Mucosa of descending colon (tissue), 3 donors: ENCODE data around the gene CDK17. TPM values are rescaled to one million over a fixed set of nuclear protein-coding genes. Genes with fewer than 3 reads are reported as not detected.
"Not testable (repeated sequence)": the region's sequence is repeated elsewhere in the genome, so short reads cannot be mapped to it uniquely, and the experiment has no call there.

Experiments
- ATAC-seq: fragments of 200-7000 bp; cut with Tn5 transposase; one replicate; pipeline ENCODE4 v1.9.1; 2020; ENCODE audit warnings: mild to moderate bottlenecking, moderate library complexity
- DNase-seq, 3 donors: peaks; one replicate each; pipeline ENCODE4 v3.0.0-alpha.2; 2020
- H3K36me3 ChIP-seq: fragments of 200-600 bp; one replicate; pipeline ENCODE4 v1.8.0; 2021; ENCODE audit warnings: low read depth, mild to moderate bottlenecking
- H3K4me1 ChIP-seq: fragments of 200-600 bp; one replicate; pipeline ENCODE4 v1.8.0; 2021; ENCODE audit warnings: low read depth, mild to moderate bottlenecking
- H3K4me3 ChIP-seq: fragments of 200-600 bp; one replicate; pipeline ENCODE4 v1.8.0; 2021; ENCODE audit warnings: mild to moderate bottlenecking
- H3K9me3 ChIP-seq: fragments of 200-600 bp; one replicate; pipeline ENCODE4 v1.8.0; 2021; ENCODE audit warnings: mild to moderate bottlenecking
- intact Hi-C, 2 donors: fragments of 100-400 bp; cut with DNase I in 1 of 2; cut with micrococcal nuclease in 1 of 2; formaldehyde crosslinking; loops; one replicate each; pipeline versions ENCODE4 v1.11.0 to v1.11.1; 2022; cut with DNase I, micrococcal nuclease
- total RNA-seq, 3 donors: library from RNA; stranded (reverse); fragmentation: NEBNext Ultra II Directional in 2 of 3; extraction: Animal tissue kit (Norgen Biotek cat#: 25700) in 2 of 3; gene quantifications; one replicate each; pipeline versions ENCODE4 v1.2.1 to v1.2.4, GENCODE V29; 2021 to 2023
- TF ChIP-seq, protein P1 (sequence below): fragments of 200-600 bp; IDR thresholded peaks from one replicate; pipeline ENCODE4 v1.8.0; 2022; ENCODE audit warnings: antibody characterized with exemption, mild to moderate bottlenecking
- donor health status: DM: no; HTN: no; CAD: no; lungs with moderate emphysema.
- donor health status: DM: no; HTN: no; CAD: no.
- donor health status: DM: no; HTN: yes; CAD: no.

CDK17 gene
- total RNA-seq, 3 donors from 2014 or later, result 19.5 to 43.5 (median 24.0) TPM

DNA sequence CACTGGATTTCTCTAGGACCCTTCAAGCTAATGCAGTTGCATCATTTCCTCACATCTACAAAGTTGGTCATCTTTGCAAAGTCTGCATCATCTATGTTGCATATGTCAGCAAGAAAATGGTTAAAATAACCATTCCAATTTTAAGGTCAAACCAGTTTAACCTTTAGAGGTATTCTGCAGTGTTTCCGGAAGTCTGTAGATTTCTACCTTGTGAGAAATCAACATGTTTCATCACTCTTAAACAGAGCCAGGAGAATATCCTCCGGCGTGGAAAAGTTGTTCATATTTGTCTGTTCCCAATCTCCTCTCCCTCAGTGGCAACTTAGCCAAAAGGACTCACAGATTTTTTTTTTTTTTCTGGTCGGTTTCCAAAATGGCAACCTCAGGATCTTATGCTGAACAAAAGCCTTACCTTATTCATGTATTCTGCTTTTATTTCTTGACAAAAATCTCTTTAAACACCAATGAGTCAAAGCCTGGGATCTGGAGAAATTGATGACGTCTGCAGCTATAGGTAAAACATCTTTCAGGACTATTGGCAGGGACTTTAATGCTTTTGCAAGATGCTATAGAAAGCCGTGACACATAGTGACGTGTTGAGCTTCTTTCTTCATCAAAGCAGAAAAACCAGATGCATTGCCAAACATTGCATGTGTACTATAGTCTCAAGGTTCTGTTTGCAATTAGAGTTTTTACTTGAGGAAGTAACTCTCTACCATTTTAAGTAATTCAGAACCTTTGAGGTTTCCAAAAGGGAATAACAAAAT lies 16.0 kb upstream of the CDK17 start:
- no peak overlapping the region for H3K4me3 ChIP-seq
- TF ChIP-seq, protein P1, sequence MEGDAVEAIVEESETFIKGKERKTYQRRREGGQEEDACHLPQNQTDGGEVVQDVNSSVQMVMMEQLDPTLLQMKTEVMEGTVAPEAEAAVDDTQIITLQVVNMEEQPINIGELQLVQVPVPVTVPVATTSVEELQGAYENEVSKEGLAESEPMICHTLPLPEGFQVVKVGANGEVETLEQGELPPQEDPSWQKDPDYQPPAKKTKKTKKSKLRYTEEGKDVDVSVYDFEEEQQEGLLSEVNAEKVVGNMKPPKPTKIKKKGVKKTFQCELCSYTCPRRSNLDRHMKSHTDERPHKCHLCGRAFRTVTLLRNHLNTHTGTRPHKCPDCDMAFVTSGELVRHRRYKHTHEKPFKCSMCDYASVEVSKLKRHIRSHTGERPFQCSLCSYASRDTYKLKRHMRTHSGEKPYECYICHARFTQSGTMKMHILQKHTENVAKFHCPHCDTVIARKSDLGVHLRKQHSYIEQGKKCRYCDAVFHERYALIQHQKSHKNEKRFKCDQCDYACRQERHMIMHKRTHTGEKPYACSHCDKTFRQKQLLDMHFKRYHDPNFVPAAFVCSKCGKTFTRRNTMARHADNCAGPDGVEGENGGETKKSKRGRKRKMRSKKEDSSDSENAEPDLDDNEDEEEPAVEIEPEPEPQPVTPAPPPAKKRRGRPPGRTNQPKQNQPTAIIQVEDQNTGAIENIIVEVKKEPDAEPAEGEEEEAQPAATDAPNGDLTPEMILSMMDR, result no peak
- H3K9me3 ChIP-seq, result no peaks in the 10 kb centered on the region
- intact Hi-C loops, result no loop called here
- DNase-seq (no peak), ATAC-seq (no peak)
- no peaks in the 10 kb centered on the region for H3K36me3 ChIP-seq
- no peaks in the 10 kb centered on the region for H3K4me1 ChIP-seq

DNA sequence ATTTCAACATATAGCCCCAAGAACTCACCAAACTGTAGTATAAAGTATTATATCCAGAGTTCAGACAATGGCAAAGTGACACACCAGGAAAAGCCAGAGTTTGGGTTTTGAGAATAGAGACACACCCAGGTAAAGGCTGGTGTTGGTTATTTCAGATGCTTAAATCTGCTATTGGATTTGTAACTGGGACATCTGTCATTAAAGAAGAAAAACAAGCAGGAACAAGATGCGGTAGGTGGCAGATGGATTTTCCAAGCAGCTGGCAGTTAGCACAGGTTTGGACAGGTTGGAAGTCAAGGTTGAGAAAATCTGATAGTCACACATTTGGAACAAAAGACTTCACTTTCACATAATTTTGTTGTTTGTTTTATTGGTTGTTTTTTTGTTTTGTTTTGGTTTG lies 14.4 kb upstream of the CDK17 start:
- intact Hi-C loops, result no loop called here
- DNase-seq, result no peak
- Histone ChIP-seq H3K4me1 (no peaks in the 10 kb centered on the region), H3K4me3 (no peak overlapping the region), H3K36me3 (no peaks in the 10 kb centered on the region), H3K9me3 (no peaks in the 10 kb centered on the region)
- no peak for ATAC-seq
- TF ChIP-seq, protein P1, result no peak

DNA sequence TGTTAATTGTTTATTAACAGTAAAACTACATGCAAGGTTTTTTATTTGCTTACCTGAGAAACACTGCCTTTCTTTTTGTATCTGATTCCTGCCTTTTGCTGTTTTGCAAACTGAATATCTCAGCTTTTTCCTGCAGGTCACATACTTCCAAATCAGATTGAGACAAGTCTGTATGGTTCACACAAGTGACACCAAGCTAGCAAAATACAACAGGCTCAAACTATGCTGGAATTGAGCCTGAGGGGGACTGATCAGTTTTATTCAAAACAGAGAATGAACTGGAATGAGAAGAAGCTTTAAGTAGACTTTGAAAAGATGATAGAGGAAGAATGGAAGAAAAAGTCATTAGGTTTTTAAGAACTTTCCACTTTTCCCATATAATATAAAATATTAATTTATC lies 12.2 kb upstream of the CDK17 start:
- TF ChIP-seq, protein P1, result no peak
- ATAC-seq (no peak), DNase-seq (no peak)
- intact Hi-C loops, result no loop called here
- H3K9me3 ChIP-seq, result no peaks in the 10 kb centered on the region
- H3K4me3 ChIP-seq, result no peak overlapping the region
- no peaks in the 10 kb centered on the region for H3K36me3 ChIP-seq
- no peaks in the 10 kb centered on the region for H3K4me1 ChIP-seq

DNA sequence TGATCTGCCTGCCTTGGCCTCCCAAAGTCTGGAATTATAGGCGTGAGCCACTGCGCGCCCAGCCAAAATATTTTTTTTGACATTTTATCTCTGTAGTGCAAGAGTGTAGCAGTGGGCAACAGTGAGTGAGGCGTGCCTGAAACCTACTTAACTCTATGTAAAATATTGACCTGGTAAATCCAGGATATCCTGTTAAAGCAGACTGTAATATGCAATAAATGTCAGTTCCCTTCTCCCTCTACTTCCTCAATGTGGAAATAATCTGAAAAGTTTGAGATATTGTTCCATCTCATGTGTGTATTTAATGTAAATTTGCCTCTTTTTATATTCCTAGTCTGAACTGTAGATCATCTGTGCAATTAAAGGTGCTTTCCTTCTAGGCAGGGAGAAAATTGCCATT lies 9.5 kb upstream of the CDK17 start:
- intact Hi-C loops, result no loop called here
- Histone ChIP-seq H3K4me3 (no peak overlapping the region), H3K4me1 (no peaks in the 10 kb centered on the region), H3K36me3 (no peaks in the 10 kb centered on the region), H3K9me3 (no peaks in the 10 kb centered on the region)
- ATAC-seq, result no peak
- TF ChIP-seq, protein P1, result no peak
- DNase-seq, result no peak

DNA sequence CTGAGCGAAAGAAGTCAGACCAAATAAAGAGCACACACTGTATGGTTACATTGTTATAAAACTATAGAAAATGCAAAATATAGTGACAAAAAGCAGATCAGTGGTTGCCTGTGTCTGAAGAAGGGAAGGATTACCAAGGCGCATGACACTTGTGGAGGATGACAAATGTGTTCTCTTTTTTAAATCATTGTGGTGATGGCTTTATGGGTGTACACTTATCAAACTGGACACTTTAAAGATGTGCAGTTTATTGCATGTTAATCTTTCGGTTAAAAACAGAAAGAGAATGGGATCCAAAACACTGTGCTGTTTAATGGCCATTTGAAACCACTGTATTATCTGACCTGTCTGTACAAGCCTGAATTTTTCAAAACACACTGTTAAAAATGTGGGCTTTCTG lies 8.8 kb upstream of the CDK17 start:
- Histone ChIP-seq H3K4me3 (no peak overlapping the region), H3K4me1 (no peaks in the 10 kb centered on the region), H3K36me3 (no peaks in the 10 kb centered on the region), H3K9me3 (no peaks in the 10 kb centered on the region)
- no peak for DNase-seq
- intact Hi-C loops, result no loop called here
- ATAC-seq, result no peak
- TF ChIP-seq, protein P1, result no peak

DNA sequence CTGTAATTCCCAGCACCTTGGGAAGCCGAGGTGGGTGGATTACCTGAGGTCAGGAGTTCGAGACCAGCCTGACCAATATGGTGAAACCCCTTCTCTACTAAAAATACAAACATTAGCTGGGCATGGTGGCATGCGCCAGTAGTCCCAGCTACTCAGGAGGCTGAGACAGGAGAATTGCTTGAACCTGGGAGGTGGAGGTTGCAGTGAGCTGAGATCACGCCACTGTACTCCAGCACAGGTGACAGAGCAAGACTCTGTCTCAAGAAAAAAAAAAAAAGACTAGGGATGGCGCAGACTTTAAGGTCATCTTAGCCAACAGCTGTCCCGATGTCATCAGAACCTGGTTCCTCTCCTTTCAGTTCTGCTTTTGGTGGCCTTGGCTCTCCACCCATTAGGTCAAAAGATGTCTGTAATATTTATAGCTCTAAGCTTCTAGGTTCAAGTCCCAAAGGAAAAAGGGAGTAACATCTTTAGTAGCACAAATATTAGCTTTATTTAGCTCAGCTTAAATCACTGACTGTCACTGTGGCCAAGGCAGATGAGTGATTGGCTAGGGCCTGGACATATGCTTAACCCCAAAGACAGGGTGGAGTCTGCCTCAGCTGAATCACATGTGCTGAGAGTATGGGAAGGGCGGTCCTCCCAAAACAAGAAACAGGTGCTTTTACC lies 7.3 kb upstream of the CDK17 start:
- H3K36me3 ChIP-seq, H3K9me3 ChIP-seq, H3K4me3 ChIP-seq, H3K4me1 ChIP-seq, intact Hi-C loops: not testable (repeated sequence)
- ATAC-seq (peak; percentile 70), DNase-seq (peak in 1 of 3 donors; percentile 28)
